GM19351 (cell line): Measurements from ENCODE around the gene HRH3.

Experiments
- ATAC-seq: cut with Tn5 transposase; IDR thresholded peaks from one replicate; pipeline ENCODE4 v1.9.1; 2021; ENCODE audit warnings: mild to moderate bottlenecking, moderate library complexity; ENCODE audit not compliant: unreplicated experiment

The HRH3 gene

GRCh38 chr20:62181808-62182207 lies 38.3 kb downstream of the HRH3 start:
- no peak for ATAC-seq

DNA sequence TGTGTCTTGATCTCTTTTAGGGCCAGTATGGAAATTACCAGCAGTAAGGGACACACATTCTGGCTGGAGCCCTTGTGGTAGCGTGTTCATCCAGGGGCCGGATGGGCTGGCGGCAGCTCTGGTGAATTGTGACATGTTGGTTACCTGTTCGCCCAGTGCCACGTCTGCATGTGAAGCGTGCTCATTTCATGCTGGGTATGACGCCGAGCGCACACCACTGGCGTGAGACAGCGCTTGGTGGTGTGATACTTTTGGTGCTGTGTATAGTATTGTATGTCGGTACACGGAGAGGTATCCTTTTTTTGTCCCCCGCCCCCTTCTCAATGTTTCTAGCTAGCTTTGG lies 40.9 kb downstream of the HRH3 start:
- no peak for ATAC-seq

DNA sequence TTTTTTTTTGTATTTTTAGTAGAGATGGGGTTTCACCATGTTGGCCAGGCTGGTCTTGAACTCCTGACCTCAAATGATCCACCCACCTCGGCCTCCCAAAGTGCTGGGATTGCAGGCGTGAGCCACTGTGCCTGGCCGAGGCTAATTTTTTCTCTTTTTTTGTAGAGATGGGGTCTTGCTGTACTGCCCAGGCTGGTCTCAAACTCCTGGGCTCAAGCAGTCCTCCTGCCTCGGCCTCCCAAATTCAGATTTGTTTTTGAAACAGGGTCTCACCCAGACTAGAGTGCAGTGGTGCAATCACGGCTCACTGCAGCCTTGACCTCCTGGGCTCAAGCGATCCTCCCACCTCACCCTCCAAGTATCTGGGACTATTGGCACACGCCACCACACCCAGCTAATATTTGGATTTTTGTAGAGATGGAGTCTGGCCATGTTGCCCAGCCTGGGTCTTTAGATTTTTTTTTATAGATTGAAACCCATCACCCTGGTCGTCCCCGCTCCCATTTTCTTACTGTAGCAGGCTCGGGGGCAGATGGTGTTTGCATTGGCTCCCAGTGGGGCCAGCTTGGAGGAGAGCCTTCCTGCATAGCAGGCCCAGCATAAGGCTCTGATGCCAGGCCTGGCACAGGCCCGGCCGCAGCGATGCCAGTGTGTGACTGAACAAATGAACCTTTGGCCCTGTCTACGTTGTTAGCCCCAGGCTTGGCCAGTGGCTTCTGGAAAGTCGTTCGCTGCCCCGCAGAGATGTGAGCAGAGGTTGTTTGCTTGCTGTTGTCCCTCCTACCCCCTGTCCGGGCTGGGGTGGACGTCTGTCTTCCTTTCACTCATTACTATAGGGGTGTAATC lies 41.5 kb downstream of the HRH3 start:
- ATAC-seq: no peak

DNA sequence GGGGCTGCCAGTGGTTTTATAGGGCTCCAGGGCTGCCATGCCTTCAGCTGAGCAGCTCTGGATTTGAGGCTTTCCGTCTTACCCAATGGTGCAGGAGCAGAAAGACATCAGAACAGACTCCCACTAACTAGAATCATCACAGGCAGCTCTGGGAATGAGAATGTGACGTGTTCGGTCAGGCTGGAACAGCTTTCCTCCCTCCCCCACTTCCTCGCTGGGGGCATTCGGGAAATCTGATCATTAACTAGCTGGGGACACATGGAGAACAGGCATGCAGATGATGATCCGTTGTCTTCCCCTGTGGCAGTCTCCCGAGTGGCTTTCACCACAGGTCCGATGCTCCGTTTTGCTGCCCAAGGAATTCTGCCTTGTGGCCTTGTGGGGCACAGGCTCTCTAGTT lies 42.8 kb downstream of the HRH3 start:
- ATAC-seq: no peak

DNA sequence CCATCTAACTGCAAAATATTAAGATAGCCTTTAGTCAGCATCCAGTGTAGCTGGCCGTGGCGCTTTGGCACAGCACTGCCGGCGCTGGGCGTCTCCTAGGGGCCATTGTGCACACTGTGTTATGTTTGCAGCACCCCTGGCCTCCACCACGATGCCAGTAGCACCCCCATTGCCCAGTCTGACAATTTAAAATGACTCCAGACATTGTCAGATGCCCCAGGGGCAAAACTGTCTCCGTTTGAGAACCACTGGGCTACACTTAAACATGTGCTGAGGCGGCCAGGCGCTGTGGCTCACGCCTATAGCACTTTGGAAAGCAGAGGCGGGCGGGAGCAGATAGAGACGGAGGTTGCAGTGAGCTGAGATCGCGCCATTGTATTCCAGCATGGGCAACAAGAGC lies 43.2 kb downstream of the HRH3 start:
- no peak for ATAC-seq

- ATAC-seq: no peak
Measured at GRCh38 chr20:62175711-62176110, 44.4 kb downstream of the HRH3 start.

GRCh38 chr20:62174870-62175624 lies 45.0 kb downstream of the HRH3 start:
- ATAC-seq: no peak

- ATAC-seq: no peak
Measured at GRCh38 chr20:62174021-62174804, 45.9 kb downstream of the HRH3 start.

DNA sequence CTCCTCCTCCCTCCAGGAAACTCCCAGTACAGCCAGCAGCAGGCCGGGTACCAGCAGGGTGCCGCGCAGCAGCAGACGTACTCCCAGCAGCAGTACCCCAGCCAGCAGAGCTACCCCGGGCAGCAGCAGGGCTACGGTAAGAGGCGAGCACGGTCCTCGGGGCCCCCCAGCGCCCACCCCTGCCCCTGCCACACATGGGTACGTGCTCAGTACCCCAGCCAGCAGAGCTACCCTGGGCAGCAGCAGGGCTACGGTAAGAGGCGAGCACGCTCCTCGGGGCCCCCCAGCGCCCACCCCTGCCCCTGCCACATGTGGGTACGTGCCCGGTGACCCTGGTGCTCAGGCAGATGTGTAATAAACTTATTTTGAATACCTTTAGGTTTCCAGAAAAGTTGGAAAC lies 47.4 kb downstream of the HRH3 start:
- no peak for ATAC-seq

- ATAC-seq: no peak
Measured at GRCh38 chr20:62171245-62171644, 48.8 kb downstream of the HRH3 start.

DNA sequence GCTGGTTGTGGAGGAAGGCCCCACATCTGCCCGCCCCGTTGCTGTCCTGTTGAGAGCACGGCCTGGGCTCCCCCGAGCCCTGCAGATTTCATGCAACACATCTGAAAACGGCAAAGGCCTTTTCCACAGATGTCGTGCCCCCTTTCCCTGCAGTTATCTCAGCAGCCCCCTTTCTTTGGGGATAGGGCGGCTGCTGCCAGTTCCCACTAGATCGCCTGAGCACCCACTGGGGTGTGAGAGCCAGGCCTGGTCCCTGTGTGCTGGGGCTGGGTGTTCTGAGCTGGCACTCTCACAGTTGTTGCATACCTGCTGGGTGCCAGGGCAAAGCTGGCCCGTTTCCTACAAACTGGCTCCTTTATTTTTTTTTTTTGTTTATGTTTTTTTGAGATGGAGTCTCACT lies 49.5 kb downstream of the HRH3 start:
- no peak for ATAC-seq

- ATAC-seq: no peak
Measured at GRCh38 chr20:62168890-62169435, 51.1 kb downstream of the HRH3 start.

- no peak for ATAC-seq
Measured at GRCh38 chr20:62168061-62168460, 52.0 kb downstream of the HRH3 start.

DNA sequence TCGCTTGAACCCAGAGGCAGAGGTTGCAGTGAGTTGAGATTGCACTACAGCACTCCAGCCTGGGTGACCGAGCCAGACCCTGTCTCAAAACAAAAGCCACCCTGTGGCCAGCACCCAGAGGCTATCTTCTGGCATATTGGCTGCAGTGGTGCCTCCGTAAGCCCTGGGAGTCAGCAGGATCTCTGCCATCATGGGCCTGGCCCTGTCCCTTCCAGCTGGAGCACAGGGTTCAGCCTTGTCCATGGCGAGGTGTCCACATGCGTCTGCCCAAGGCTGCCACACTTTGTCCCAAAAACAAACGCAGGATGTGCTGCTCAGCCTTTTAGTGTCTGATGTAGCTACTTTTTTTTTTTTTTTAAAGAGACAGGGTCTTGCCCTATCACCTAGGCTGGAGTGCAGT lies 52.6 kb downstream of the HRH3 start:
- no peak for ATAC-seq

GRCh38 chr20:62165762-62166399 lies 54.2 kb downstream of the HRH3 start:
- ATAC-seq: no peak
